HG03354 (cell line): ENCODE measurements around the gene NR1D1.

Source experiments
- ATAC-seq: cut with Tn5 transposase; IDR thresholded peaks from one replicate; pipeline ENCODE4 v1.9.1; 2021; ENCODE audit warnings: mild to moderate bottlenecking; ENCODE audit not compliant: unreplicated experiment, poor library complexity, severe bottlenecking

Gene NR1D1

GRCh38 chr17:40086150-40087044, 14.0 kb downstream of the NR1D1 start:
- ATAC-seq = no peak

DNA sequence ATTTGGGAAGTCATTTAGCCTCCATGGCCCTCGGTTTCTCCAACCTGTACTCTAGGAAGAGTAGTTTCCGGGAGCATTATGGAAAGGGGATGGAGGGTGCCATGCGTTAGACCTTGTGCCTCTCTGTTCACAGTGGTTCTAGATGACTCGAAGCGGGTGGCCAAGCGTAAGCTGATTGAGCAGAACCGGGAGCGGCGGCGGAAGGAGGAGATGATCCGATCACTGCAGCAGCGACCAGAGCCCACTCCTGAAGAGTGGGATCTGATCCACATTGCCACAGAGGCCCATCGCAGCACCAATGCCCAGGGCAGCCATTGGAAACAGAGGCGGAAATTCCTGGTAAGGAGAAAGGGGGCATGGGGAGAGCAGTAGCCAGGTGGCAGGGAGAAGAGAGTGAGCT, 15.9 kb downstream of the NR1D1 start:
- no peak for ATAC-seq

DNA sequence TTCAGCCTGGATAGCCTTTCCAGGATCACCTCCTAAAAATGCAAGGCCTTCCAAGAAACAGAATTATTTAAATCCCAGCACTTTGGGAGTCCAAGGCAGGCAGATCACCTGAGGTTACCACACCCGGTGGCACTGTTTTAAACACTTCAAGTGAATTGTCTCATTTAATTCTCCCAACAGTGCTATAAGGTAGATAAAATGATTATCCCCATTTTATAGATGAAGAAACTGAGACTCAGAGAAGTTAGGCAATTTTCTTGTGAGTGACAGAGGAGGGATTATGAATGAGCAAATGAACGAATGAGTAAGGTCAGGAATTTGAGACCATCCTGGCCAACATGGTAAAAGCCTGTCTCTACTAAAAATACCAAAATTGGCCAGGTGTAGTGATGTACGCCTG, 20.8 kb downstream of the NR1D1 start:
- ATAC-seq = no peak

DNA sequence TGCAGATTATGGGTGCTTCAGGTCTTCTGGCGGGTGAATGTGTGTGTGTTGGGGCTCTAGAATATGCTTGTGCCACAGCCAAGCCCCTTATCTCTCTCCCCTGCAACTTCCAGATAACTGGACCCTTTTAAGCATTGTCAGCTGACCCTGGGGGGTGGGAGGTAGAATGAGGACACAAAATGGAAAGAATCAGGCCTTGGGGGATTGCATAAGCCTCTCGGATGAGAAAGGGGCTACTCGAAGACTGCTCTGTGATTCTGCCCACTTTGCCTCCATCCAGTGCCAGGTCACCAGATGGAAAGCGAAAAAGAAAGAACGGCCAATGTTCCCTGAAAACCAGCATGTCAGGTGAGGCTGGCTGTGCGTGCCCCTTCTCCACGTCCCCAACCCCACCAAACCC, 23.8 kb downstream of the NR1D1 start:
- ATAC-seq = no peak

DNA sequence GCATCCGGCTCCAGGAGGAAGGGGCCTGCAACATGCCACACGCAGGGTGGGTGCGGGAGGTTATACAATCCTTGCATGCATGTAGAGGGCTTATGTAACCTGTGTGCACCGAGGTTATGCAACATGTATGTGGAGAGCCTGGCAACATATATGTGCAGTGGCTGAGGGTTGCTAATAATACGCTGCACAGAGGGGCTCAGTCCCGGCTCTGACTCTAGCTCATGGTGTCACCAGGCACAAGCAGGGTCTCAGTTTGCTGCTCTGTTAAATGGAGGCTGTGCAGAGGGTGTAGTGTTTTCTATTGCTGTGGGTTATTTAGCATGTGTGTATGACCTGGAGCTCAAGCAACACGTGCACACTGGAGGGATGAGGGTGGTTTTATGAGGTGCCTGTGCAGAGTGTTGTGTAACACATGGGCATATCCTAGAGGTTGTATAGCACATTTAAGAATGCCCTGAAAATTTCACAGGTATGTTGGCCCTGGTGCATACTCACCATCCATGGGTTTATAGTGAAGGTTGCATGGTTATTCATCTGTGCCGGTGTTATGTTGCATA, 24.4 kb downstream of the NR1D1 start:
- no peak for ATAC-seq

DNA sequence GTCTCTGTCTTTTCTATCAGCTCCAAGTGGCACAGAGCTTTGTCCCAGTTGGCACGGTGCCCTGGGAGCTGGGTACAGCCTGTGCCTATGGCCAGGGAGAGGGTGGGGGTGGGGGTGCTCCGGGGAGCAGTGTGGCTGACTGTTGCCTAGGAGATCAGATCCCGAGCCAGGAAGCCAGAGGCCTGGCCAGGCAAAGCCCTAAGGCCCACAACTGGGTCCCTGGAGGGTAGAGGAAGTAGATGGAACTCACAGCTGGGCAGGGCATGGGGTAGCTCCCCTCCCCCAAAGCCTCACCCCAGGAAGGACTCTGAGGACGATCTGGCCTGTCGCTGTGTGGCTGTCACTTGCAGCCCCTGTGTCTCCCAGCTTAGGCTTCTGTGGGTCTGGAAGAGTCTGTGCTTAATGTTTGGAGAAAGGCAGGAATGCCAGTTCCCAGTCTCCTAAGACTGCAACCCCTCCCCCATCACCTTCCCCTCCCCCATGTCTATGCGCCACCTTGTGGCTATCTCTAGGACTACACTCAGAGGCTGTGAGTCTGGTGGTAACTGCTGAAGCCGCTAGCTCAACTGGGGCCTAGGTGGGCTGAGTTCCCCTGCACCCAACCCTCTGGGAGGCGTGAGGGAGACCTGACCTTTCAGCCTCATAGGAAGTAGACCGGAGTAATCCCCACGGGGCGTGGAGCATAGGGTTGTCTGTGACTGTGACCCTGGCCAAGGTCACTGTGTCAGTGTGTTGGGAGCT, 25.0 kb downstream of the NR1D1 start:
- ATAC-seq = no peak

DNA sequence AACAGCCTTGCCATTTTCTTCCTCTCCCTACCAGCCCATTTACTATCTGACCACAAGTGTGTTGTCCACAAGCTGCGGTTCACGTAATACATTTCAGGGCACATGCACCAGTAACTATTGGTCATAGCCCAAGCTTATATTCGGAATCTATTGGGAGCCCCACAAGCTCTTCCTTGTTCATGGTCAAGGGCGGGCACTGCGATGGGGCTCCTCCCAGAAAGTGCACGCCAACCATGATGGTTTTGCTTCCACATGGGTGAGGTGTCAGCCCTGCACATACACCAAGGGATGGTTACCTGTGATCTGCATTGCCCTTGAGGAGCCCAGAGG, 25.6 kb downstream of the NR1D1 start:
- ATAC-seq = no peak

DNA sequence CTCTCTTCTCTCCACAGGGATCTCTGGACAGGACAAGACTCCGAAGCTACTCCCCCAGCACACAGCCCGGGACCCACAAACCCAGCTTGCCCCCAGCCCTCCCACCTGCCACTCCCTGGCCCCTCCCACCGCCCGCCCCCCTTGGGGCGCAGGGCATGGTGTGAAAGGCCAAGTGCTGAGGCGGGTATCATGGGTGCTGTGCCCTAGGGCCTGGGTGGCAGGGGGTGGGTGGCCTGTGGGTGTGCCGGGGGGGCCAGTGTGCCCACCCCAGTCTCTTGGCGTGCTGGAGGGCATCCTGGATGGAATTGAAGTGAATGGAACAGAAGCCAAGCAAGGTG, 26.2 kb downstream of the NR1D1 start:
- no peak for ATAC-seq

DNA sequence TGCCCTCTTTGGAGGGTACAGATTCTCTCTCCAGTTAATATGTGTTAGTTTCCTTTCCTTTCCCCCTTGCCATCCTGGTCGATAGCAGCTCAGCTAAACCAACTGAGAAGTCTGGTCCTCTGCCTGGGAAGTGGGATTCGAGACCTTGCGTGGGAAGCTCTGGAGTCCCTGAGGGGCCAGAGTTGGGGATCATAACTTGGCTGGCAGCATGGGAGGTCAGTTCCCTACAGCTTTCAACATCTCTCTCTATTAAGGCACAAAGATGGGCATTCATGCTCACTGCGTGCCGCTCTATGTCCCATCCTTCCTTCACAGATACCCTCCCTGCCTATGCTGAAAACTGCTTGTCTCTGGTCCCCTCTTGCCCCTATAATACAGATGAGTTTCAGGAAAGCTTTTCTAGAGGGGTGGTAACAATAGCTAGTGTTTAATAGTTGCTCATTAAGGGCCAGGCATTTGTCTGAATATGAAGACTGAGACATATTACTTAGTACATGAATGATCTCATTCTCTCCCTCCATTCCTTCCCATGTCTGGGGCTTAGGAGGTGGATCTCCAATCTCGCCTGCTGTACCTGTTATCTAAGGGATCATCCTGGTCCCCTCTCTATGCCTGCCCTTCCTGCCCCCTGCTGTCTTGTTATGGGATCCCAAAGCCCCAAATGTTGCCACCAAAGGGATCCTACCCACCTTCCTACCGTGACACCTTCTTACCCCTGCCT, 26.8 kb downstream of the NR1D1 start:
- ATAC-seq = no peak

GRCh38 chr17:40072735-40073346, 27.5 kb downstream of the NR1D1 start:
- no peak for ATAC-seq

GRCh38 chr17:40072040-40072734, 28.2 kb downstream of the NR1D1 start:
- no peak for ATAC-seq

GRCh38 chr17:40071313-40072039, 28.9 kb downstream of the NR1D1 start:
- ATAC-seq = no peak

- ATAC-seq = no peak
Measured at GRCh38 chr17:40070709-40071312, 29.6 kb downstream of the NR1D1 start.

DNA sequence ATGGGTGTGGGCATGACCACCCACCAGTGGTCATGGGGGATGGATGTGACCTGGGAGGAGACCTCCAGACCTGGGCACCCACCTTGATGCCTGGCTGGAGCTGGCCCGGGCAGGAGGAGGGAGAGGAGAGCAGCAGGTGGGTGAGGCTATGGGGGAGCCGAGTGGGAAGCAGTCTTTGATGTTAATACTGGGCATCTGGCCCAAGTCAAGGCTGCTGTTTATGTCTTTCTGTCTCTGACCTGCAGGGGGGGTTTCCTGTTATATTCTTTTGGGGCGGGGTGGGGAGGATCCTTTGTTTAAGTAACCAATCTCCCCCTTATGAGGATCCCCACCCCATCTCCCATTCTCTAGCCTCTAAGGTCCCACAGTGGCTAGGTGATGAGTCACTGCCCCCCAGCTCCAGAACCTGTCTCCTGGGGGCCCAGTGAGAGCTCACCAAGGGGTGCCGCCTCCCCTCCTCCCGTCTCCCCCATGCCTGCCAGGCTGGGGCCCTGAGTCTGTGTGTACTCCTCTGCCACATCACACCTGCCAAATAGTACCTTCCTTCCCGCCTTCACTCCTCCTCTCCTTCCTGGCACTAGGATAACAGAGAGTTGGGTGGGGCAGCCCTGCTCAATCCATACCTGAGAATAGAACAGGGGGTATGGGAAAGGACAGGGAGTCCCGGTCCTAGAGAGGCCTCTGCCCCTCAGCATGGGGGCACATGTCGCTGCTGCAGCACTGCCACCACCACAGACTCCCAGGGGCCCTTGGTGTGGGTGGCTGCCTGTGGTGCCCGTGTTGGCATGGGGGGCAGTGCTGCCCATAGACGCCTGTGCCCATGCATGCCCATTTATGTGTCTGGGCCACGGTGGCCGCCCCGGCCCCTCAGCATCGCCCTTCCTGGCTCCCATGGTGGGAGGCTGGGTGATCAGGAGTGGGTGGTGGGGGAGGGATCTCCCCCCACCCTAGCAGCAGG, 30.4 kb downstream of the NR1D1 start:
- ATAC-seq = no peak

- no peak for ATAC-seq
Measured at GRCh38 chr17:40068917-40069750, 31.3 kb downstream of the NR1D1 start.

DNA sequence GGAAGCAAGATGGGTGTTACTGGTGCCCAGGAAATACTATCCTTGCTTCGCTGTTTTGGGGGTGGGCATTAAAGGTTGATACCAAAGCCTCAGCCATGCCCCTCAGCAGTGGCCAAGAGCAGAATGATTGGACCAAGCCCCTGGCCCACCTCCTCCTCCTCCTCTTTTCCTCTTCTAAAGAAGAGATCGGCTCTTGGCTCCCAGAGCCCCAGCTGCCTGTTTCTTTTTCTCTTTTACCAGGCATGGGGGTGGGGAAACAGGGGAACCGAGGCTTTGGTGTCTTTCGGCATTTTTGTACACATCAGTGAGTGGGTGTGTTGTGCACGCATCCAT, 31.8 kb downstream of the NR1D1 start:
- ATAC-seq = no peak

DNA sequence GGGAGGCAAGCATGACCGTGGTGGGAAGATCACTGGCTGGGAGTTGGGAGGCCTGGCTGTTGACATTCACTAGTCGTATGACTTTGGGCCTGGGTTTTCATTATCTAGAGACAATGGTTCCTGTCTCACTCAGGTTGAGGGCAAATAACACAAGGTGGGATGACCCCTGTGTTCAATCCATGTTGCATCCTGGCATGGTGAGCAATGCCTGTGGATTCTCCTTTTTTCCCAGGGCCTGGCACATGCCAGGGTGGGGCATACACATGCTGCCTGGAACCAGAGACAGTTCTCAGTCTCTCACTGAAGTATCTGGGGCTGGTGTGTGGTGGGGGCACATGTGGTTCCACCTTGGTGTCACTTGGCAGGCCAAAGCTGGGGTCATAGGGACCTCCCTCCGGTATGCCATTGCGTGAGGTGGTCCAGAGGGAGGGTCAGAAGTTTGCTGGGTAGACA, 32.2 kb downstream of the NR1D1 start:
- ATAC-seq = no peak
